Measurements from ENCODE around the gene ANO8. TPM values are rescaled to one million over a fixed set of nuclear protein-coding genes. Genes with fewer than 3 reads are reported as not detected.

Gene ANO8
- total and polyA plus RNA-seq, 2 donors (not counting 1 experiment from before 2014, with no cell fraction given) = 1.1 to 5.9 TPM

DNA sequence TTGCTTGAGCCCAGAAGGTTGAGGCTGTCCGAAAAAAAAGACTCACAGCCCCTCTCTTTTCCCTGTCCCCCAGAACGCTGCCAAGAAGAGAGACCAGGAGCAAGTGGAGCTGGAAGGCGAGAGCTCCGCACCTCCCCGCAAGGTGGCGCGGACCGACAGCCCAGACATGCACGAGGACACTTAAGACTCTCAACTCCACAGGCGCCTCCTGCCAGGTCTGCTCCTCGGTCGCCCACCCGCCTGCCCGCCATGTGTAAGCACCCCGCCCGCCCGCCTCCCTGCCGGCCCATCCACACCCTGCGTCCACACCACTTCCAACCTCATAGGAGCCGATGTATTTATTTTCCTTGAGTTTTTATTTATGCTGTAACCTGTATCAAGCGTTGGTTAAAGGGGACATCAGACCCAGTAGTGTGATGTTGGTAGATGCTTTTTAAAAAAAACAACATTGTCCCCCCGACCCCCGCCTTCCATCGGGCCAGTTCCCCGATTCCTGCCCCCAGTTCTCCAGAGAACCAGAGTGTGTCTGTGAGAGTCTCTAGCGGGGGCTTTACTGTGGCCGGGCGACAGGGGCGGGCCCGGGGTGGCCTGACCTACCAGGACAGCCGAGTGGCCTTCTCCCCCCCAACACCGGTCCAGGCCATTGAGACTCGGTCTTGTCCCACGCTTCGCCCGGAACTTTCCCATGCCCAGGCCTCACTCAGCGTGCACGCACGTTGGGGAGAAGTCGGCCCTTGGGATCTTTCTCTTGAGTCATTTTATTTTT is 15.0 kb downstream of the ANO8 start:
- TF ChIP-seq EZH2 (IDR thresholded peaks at IDR 0.05; ENCODE audit: low read length, missing control alignments) = no peak
- no peak for TF ChIP-seq CTCF (conservative IDR thresholded peaks at IDR 0.05 in 1 of 2, IDR thresholded peaks at IDR 0.05 in 1 of 2; ENCODE audit: low read depth in 1 of 2, low read length in 2 of 2)
- Histone ChIP-seq H3K27me3 (ENCODE audit: control insufficient read depth, insufficient read depth, low read length) (no peaks in the 10 kb centered on the region), H3K9ac (ENCODE audit: insufficient read depth, low read length) (no peak overlapping the region), H3K4me1 (ENCODE audit: control insufficient read depth, extremely low read depth, insufficient read depth, low read length) (no peaks in the 10 kb centered on the region), H3K4me3 (replicated peaks in 1 of 4; ENCODE audit: control extremely low read depth in 1 of 4, insufficient read depth in 1 of 4, low read depth in 3 of 4, low read length in 4 of 4) (no peak overlapping the region), H3K9me3 (ENCODE audit: control insufficient read depth, insufficient read depth, low read depth, low read length) (no peaks in the 10 kb centered on the region), H2AFZ (ENCODE audit: low read length) (no peak overlapping the region), H3K79me2 (ENCODE audit: control insufficient read depth, insufficient read depth, low read length) (no peaks in the 10 kb centered on the region), H4K20me1 (ENCODE audit: control insufficient read depth, extremely low read depth, insufficient read depth, low read length) (no peaks in the 10 kb centered on the region), H3K4me2 (ENCODE audit: extremely low read depth, insufficient read depth, low read length) (no peak overlapping the region), H3K27ac (ENCODE audit: insufficient read depth, low read length) (no peak overlapping the region), H3K36me3 (ENCODE audit: control insufficient read depth, insufficient read depth, low read length) (peaks cover 23% of the 10 kb centered on the region)
- DNase-seq (ENCODE audit: low read depth in 2 of 2) = no peak

DNA sequence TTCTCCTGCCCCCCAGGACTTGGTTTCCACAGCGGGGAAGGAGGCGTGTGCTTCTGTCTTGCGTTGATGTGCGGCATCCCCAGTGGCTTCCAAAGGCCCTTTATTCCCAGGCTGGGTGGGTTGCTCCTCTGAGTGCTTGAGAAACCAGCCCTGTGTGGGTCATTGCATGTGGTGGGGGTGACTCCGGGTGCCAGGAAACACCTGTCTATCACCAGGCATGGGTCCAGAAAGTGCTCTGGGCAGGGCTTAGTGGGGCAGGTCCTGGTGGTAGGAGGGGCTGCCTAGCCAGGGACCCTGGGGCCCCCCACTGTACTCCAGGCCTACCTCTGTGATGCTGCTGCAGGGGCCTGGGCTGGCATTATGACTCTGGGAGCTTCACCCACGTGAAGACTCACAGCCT is 15.7 kb downstream of the ANO8 start:
- TF ChIP-seq CTCF (conservative IDR thresholded peaks at IDR 0.05 in 1 of 2, IDR thresholded peaks at IDR 0.05 in 1 of 2; ENCODE audit: low read depth in 1 of 2, low read length in 2 of 2) = no peak
- Histone ChIP-seq H3K9me3 (ENCODE audit: control insufficient read depth, insufficient read depth, low read depth, low read length) (no peaks in the 10 kb centered on the region), H3K4me3 (replicated peaks in 1 of 4; ENCODE audit: control extremely low read depth in 1 of 4, insufficient read depth in 1 of 4, low read depth in 3 of 4, low read length in 4 of 4) (no peak overlapping the region), H2AFZ (ENCODE audit: low read length) (no peak overlapping the region), H3K27me3 (ENCODE audit: control insufficient read depth, insufficient read depth, low read length) (no peaks in the 10 kb centered on the region), H3K36me3 (ENCODE audit: control insufficient read depth, insufficient read depth, low read length) (peaks cover 27% of the 10 kb centered on the region), H3K4me1 (ENCODE audit: control insufficient read depth, extremely low read depth, insufficient read depth, low read length) (no peaks in the 10 kb centered on the region), H3K79me2 (ENCODE audit: control insufficient read depth, insufficient read depth, low read length) (no peaks in the 10 kb centered on the region), H3K27ac (ENCODE audit: insufficient read depth, low read length) (no peak overlapping the region), H3K4me2 (ENCODE audit: extremely low read depth, insufficient read depth, low read length) (no peak overlapping the region), H3K9ac (ENCODE audit: insufficient read depth, low read length) (no peak overlapping the region), H4K20me1 (ENCODE audit: control insufficient read depth, extremely low read depth, insufficient read depth, low read length) (no peaks in the 10 kb centered on the region)
- DNase-seq (ENCODE audit: low read depth in 2 of 2) = no peak

DNA sequence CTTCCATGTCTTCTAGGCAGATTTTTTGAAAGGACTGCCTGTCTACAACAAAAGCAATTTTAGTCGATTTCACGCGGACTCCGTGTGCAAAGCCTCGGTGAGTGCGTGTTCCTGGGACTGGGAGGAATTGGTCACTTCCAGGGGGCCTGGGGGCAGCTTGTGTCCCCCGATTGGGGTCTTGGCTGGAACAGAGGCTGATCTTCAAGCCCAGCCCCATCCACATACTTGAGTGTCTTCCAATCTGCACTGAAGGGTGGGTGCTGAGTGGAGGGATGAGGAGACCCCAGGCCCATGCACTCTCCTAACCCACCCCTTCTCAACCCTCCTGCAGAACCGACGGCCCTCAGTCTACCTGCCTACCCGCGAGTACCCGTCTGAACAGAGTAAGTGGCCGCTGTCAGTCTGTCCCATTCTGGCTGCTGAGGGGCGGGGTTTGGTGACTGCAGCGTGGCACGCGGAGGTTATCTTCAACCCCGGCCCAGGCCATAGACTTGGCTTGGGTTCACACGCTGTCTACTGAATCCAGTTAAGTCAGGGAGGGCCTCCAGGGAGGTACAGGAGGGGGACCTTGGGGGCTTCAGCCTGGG is 20.6 kb downstream of the ANO8 start:
- Histone ChIP-seq H4K20me1 (ENCODE audit: control insufficient read depth, extremely low read depth, insufficient read depth, low read length) (no peaks in the 10 kb centered on the region), H3K4me2 (ENCODE audit: extremely low read depth, insufficient read depth, low read length) (no peak overlapping the region), H3K79me2 (ENCODE audit: control insufficient read depth, insufficient read depth, low read length) (peaks cover 38% of the 10 kb centered on the region), H3K27me3 (ENCODE audit: control insufficient read depth, insufficient read depth, low read length) (no peaks in the 10 kb centered on the region), H3K4me1 (ENCODE audit: control insufficient read depth, extremely low read depth, insufficient read depth, low read length) (peaks cover 7% of the 10 kb centered on the region), H3K9ac (ENCODE audit: insufficient read depth, low read length) (no peak overlapping the region), H3K9me3 (ENCODE audit: control insufficient read depth, insufficient read depth, low read depth, low read length) (no peaks in the 10 kb centered on the region), H3K27ac (ENCODE audit: insufficient read depth, low read length) (no peak overlapping the region), H3K4me3 (replicated peaks in 1 of 4; ENCODE audit: control extremely low read depth in 1 of 4, insufficient read depth in 1 of 4, low read depth in 3 of 4, low read length in 4 of 4) (no peak overlapping the region), H3K36me3 (ENCODE audit: control insufficient read depth, insufficient read depth, low read length) (peaks cover 16% of the 10 kb centered on the region), H2AFZ (ENCODE audit: low read length) (no peak overlapping the region)
- no peak for TF ChIP-seq EZH2 (IDR thresholded peaks at IDR 0.05; ENCODE audit: low read length, missing control alignments)
- TF ChIP-seq CTCF (conservative IDR thresholded peaks at IDR 0.05 in 1 of 2, IDR thresholded peaks at IDR 0.05 in 1 of 2; ENCODE audit: low read depth in 1 of 2, low read length in 2 of 2) = no peak
- DNase-seq (ENCODE audit: low read depth in 2 of 2) = no peak
